Cardiac muscle cell (in vitro differentiated cells and primary cell): Measurements from ENCODE around the gene CRYZ. TPM values are rescaled to one million over a fixed set of nuclear protein-coding genes. Genes with fewer than 3 reads are reported as not detected.

Source experiments
- DNase-seq, 2 donors: peaks; one replicate each; pipeline versions ENCODE4 v3.0.0 to v3.0.0-alpha.2; 2010 to 2017; ENCODE audit warnings: low read depth in 1 of 2, low spot score in 1 of 2
- H3K27ac ChIP-seq: fragments of 200-600 bp; sonication (generic); 2 replicates; pipeline ENCODE4 v1.5.1; 2016
- H3K27me3 ChIP-seq: fragments of 200-600 bp; sonication (generic); 2 replicates; pipeline ENCODE4 v1.6.0; 2016; ENCODE audit warnings: control low read depth
- H3K36me3 ChIP-seq: fragments of 200-600 bp; sonication (generic); 2 replicates; pipeline ENCODE4 v1.5.1; 2016; ENCODE audit warnings: control low read depth
- H3K4me1 ChIP-seq: fragments of 200-600 bp; sonication (generic); 2 replicates; pipeline ENCODE4 v1.8.1; 2017; ENCODE audit warnings: low read depth, mild to moderate bottlenecking, mixed run types
- H3K4me3 ChIP-seq: fragments of 200-600 bp; sonication (generic); 2 replicates; pipeline ENCODE4 v1.5.1; 2016; ENCODE audit warnings: mild to moderate bottlenecking
- H3K9me3 ChIP-seq: fragments of 200-600 bp; sonication (generic); 2 replicates; pipeline ENCODE4 v1.5.1; 2017; ENCODE audit warnings: low read depth, mild to moderate bottlenecking, control low read depth
- CTCF ChIP-seq: IDR thresholded peaks from 2 replicates; pipeline ENCODE4 v1.5.1; 2012; ENCODE audit warnings: low read depth, mild to moderate bottlenecking, low read length
- polyA plus RNA-seq: library from polyadenylated mRNA; unstranded; fragments of >200 nt; fragmentation: Nextera tagmentation; extraction: Ambion mirVana; gene quantifications from 2 replicates; pipeline ENCODE4 v1.2.1, GENCODE V29; 2016
- total RNA-seq: library from RNA; depleted of rRNA; stranded (reverse); fragments of >200 nt; gene quantifications from 2 replicates; pipeline ENCODE4 v1.2.3, GENCODE V29; 2016

The CRYZ gene
- total and polyA plus RNA-seq, 2 experiments from 2014 or later, result 62.2 to 101 TPM

GRCh38 chr1:74728736-74729135 is 4.1 kb downstream of the CRYZ start:
- no peaks in the 10 kb centered on the region for H3K27me3 ChIP-seq
- no peak for TF ChIP-seq CTCF
- no peak overlapping the region for H3K4me3 ChIP-seq
- no peaks in the 10 kb centered on the region for H3K9me3 ChIP-seq
- DNase-seq, result no peak
- peaks cover 16% of the 10 kb centered on the region for H3K4me1 ChIP-seq
- peaks cover 14% of the 10 kb centered on the region for H3K36me3 ChIP-seq
- H3K27ac ChIP-seq, result peak overlapping the region; percentile 31

GRCh38 chr1:74726063-74726462 is 6.8 kb downstream of the CRYZ start:
- H3K4me3 ChIP-seq, result no peak overlapping the region
- no peak for DNase-seq
- no peak for TF ChIP-seq CTCF
- H3K4me1 ChIP-seq, result peaks cover 6% of the 10 kb centered on the region
- H3K9me3 ChIP-seq, result no peaks in the 10 kb centered on the region
- no peaks in the 10 kb centered on the region for H3K27me3 ChIP-seq
- no peak overlapping the region for H3K27ac ChIP-seq
- peaks cover 34% of the 10 kb centered on the region for H3K36me3 ChIP-seq

- Histone ChIP-seq H3K36me3 (peaks cover 39% of the 10 kb centered on the region), H3K27me3 (no peaks in the 10 kb centered on the region), H3K27ac (no peak overlapping the region), H3K9me3 (no peaks in the 10 kb centered on the region), H3K4me3 (no peak overlapping the region), H3K4me1 (peaks cover 13% of the 10 kb centered on the region)
- DNase-seq, result no peak
- no peak for TF ChIP-seq CTCF
Measured at GRCh38 chr1:74717626-74718025, 15.2 kb downstream of the CRYZ start.

- no peak overlapping the region for H3K27ac ChIP-seq
- peaks cover 13% of the 10 kb centered on the region for H3K4me1 ChIP-seq
- DNase-seq, result no peak
- peaks cover 40% of the 10 kb centered on the region for H3K36me3 ChIP-seq
- H3K27me3 ChIP-seq, result no peaks in the 10 kb centered on the region
- no peak for TF ChIP-seq CTCF
- no peak overlapping the region for H3K4me3 ChIP-seq
- H3K9me3 ChIP-seq, result no peaks in the 10 kb centered on the region
Measured at GRCh38 chr1:74716822-74717221, 16.0 kb downstream of the CRYZ start.

- no peak overlapping the region for H3K4me3 ChIP-seq
- H3K36me3 ChIP-seq, result peaks cover 40% of the 10 kb centered on the region
- H3K27me3 ChIP-seq, result no peaks in the 10 kb centered on the region
- no peak for TF ChIP-seq CTCF
- DNase-seq, result no peak
- H3K27ac ChIP-seq, result no peak overlapping the region
- H3K4me1 ChIP-seq, result peaks cover 13% of the 10 kb centered on the region
- H3K9me3 ChIP-seq, result no peaks in the 10 kb centered on the region
Measured at GRCh38 chr1:74715806-74716205, 17.0 kb downstream of the CRYZ start.

- peaks cover 13% of the 10 kb centered on the region for H3K4me1 ChIP-seq
- peaks cover 41% of the 10 kb centered on the region for H3K36me3 ChIP-seq
- H3K4me3 ChIP-seq, result no peak overlapping the region
- no peak for TF ChIP-seq CTCF
- DNase-seq, result no peak
- H3K9me3 ChIP-seq, result no peaks in the 10 kb centered on the region
- no peak overlapping the region for H3K27ac ChIP-seq
- H3K27me3 ChIP-seq, result no peaks in the 10 kb centered on the region
Measured at GRCh38 chr1:74715236-74715502, 17.7 kb downstream of the CRYZ start.
